ENCODE results near the gene OTOA.
"Not testable (repeated sequence)": the region's sequence is repeated elsewhere in the genome, so short reads cannot be mapped to it uniquely, and the experiment has no call there.

The OTOA gene

DNA sequence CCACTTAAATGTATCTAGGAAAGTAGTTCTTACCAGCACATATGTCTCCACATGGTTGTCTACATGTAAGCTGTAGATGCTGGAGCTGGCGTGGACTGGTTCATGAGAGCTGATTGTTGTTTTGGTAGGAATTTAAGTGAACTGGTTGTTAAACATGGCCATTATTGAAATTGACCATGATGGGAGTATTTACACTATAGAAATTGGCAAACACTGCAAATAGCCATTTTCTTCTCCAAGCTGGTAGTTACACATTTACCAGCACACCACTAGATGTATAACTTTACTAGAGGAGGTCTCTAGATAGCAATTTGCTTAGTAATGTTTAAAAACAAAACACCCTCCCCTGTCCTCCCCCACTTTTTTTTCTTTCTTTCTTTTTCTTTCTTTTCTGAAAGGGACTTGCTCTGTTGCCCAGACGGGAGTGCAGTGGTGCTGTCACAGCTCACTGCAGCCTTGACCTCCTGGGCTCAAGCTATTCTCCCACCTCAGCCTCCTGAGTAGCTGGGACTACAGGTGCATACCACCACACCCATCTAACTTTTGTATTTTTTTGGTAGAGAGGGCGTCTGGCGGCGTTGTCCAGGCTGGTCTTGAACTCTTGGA, 35.5 kb upstream of the OTOA start:
- H3K27ac ChIP-seq (ENCODE audit: low read depth, low read length) = no peak overlapping the region
- H3K36me3 ChIP-seq (ENCODE audit: control insufficient read depth in 5 of 5, insufficient read depth in 5 of 5, low read length in 5 of 5) = peaks cover 7 to 22% (median 9%) of the 10 kb centered on the region in 5 donors
- no peak overlapping the region for H3K4me3 ChIP-seq (ENCODE audit: low read depth in 1 of 5, low read length in 5 of 5)
- no peak overlapping the region for H3K9ac ChIP-seq (ENCODE audit: low read length in 5 of 5)
- peaks cover 0 to 17% (median 14%) of the 10 kb centered on the region in 5 donors for H3K4me1 ChIP-seq (ENCODE audit: control insufficient read depth in 5 of 5, insufficient read depth in 5 of 5, low read length in 5 of 5)
- no peaks in the 10 kb centered on the region for H3K27me3 ChIP-seq (ENCODE audit: control insufficient read depth in 5 of 5, insufficient read depth in 4 of 5, low read length in 5 of 5)
- H3K9me3 ChIP-seq (ENCODE audit: control insufficient read depth in 5 of 5, low read length in 5 of 5) = no peaks in the 10 kb centered on the region

DNA sequence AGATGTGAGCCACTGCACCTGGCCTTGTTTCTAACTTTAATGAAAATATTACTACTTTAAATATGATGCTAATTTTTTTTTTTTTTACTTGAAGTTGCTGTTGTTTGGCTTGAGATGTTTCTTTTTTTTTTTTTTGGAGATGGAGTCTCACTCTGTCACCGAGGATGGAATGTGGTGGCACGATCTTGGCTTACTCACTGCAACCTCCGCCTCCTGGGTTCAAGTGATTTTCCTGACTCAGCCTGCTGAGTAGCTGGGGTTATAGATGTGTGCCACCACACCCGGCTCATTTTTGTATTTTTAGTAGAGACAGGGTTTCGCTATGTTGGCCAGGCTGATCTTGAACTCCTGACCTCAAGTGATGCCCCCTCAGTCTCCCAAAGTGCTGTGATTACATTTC, 35.0 kb upstream of the OTOA start:
- H3K9me3 ChIP-seq (ENCODE audit: control insufficient read depth in 5 of 5, low read length in 5 of 5) = no peaks in the 10 kb centered on the region
- peaks cover 0 to 17% (median 14%) of the 10 kb centered on the region in 5 donors for H3K4me1 ChIP-seq (ENCODE audit: control insufficient read depth in 5 of 5, insufficient read depth in 5 of 5, low read length in 5 of 5)
- no peak overlapping the region for H3K4me3 ChIP-seq (ENCODE audit: low read depth in 1 of 5, low read length in 5 of 5)
- H3K27me3 ChIP-seq (ENCODE audit: control insufficient read depth in 5 of 5, insufficient read depth in 4 of 5, low read length in 5 of 5) = no peaks in the 10 kb centered on the region
- no peak overlapping the region for H3K27ac ChIP-seq (ENCODE audit: low read depth, low read length)
- peaks cover 7 to 22% (median 9%) of the 10 kb centered on the region in 5 donors for H3K36me3 ChIP-seq (ENCODE audit: control insufficient read depth in 5 of 5, insufficient read depth in 5 of 5, low read length in 5 of 5)
- no peak overlapping the region for H3K9ac ChIP-seq (ENCODE audit: low read length in 5 of 5)

- Histone ChIP-seq H3K4me1 (ENCODE audit: control insufficient read depth in 5 of 5, insufficient read depth in 5 of 5, low read length in 5 of 5) (peaks cover 0 to 17% (median 14%) of the 10 kb centered on the region in 5 donors), H3K36me3 (ENCODE audit: control insufficient read depth in 5 of 5, insufficient read depth in 5 of 5, low read length in 5 of 5) (peaks cover 4 to 27% (median 12%) of the 10 kb centered on the region in 5 donors)
- not testable (repeated sequence) for H3K27me3 ChIP-seq (ENCODE audit: control insufficient read depth in 5 of 5, insufficient read depth in 4 of 5, low read length in 5 of 5); H3K9me3 ChIP-seq (ENCODE audit: control insufficient read depth in 5 of 5, low read length in 5 of 5); H3K27ac ChIP-seq (ENCODE audit: low read depth, low read length); H3K9ac ChIP-seq (ENCODE audit: low read length in 5 of 5); H3K4me3 ChIP-seq (ENCODE audit: low read depth in 1 of 5, low read length in 5 of 5)
Observed at GRCh38 chr16:21629616-21630539, 33.9 kb upstream of the OTOA start.

GRCh38 chr16:21630866-21631265, 32.9 kb upstream of the OTOA start:
- not testable (repeated sequence) for H3K27me3 ChIP-seq (ENCODE audit: control insufficient read depth in 5 of 5, insufficient read depth in 4 of 5, low read length in 5 of 5); H3K9ac ChIP-seq (ENCODE audit: low read length in 5 of 5); H3K9me3 ChIP-seq (ENCODE audit: control insufficient read depth in 5 of 5, low read length in 5 of 5); H3K4me3 ChIP-seq (ENCODE audit: low read depth in 1 of 5, low read length in 5 of 5); H3K27ac ChIP-seq (ENCODE audit: low read depth, low read length)
- Histone ChIP-seq H3K36me3 (ENCODE audit: control insufficient read depth in 5 of 5, insufficient read depth in 5 of 5, low read length in 5 of 5) (peaks cover 0 to 22% (median 7%) of the 10 kb centered on the region in 5 donors), H3K4me1 (ENCODE audit: control insufficient read depth in 5 of 5, insufficient read depth in 5 of 5, low read length in 5 of 5) (peaks cover 0 to 17% (median 14%) of the 10 kb centered on the region in 5 donors)

GRCh38 chr16:21631376-21631775, 32.4 kb upstream of the OTOA start:
- peaks cover 0 to 22% (median 7%) of the 10 kb centered on the region in 5 donors for H3K36me3 ChIP-seq (ENCODE audit: control insufficient read depth in 5 of 5, insufficient read depth in 5 of 5, low read length in 5 of 5)
- H3K4me1 ChIP-seq (ENCODE audit: control insufficient read depth in 5 of 5, insufficient read depth in 5 of 5, low read length in 5 of 5) = peaks cover 0 to 16% (median 13%) of the 10 kb centered on the region in 5 donors
- H3K27me3 ChIP-seq (ENCODE audit: control insufficient read depth in 5 of 5, insufficient read depth in 4 of 5, low read length in 5 of 5); H3K27ac ChIP-seq (ENCODE audit: low read depth, low read length); H3K9me3 ChIP-seq (ENCODE audit: control insufficient read depth in 5 of 5, low read length in 5 of 5); H3K9ac ChIP-seq (ENCODE audit: low read length in 5 of 5); H3K4me3 ChIP-seq (ENCODE audit: low read depth in 1 of 5, low read length in 5 of 5): not testable (repeated sequence)

GRCh38 chr16:21631951-21632575, 31.7 kb upstream of the OTOA start:
- not testable (repeated sequence) for H3K9ac ChIP-seq (ENCODE audit: low read length in 5 of 5); H3K27me3 ChIP-seq (ENCODE audit: control insufficient read depth in 5 of 5, insufficient read depth in 4 of 5, low read length in 5 of 5); H3K9me3 ChIP-seq (ENCODE audit: control insufficient read depth in 5 of 5, low read length in 5 of 5); H3K27ac ChIP-seq (ENCODE audit: low read depth, low read length); H3K4me1 ChIP-seq (ENCODE audit: control insufficient read depth in 5 of 5, insufficient read depth in 5 of 5, low read length in 5 of 5); H3K4me3 ChIP-seq (ENCODE audit: low read depth in 1 of 5, low read length in 5 of 5)
- H3K36me3 ChIP-seq (ENCODE audit: control insufficient read depth in 5 of 5, insufficient read depth in 5 of 5, low read length in 5 of 5) = peaks cover 0 to 20% (median 7%) of the 10 kb centered on the region in 5 donors

- Histone ChIP-seq H3K36me3 (ENCODE audit: control insufficient read depth in 5 of 5, insufficient read depth in 5 of 5, low read length in 5 of 5) (peaks cover 0 to 20% (median 3%) of the 10 kb centered on the region in 5 donors), H3K27me3 (ENCODE audit: control insufficient read depth in 5 of 5, insufficient read depth in 4 of 5, low read length in 5 of 5) (no peaks in the 10 kb centered on the region), H3K9ac (ENCODE audit: low read length in 5 of 5) (no peak overlapping the region), H3K4me1 (ENCODE audit: control insufficient read depth in 5 of 5, insufficient read depth in 5 of 5, low read length in 5 of 5) (peaks cover 0 to 7% (median 7%) of the 10 kb centered on the region in 5 donors), H3K4me3 (ENCODE audit: low read depth in 1 of 5, low read length in 5 of 5) (no peak overlapping the region), H3K9me3 (ENCODE audit: control insufficient read depth in 5 of 5, low read length in 5 of 5) (no peaks in the 10 kb centered on the region), H3K27ac (ENCODE audit: low read depth, low read length) (no peak overlapping the region)
Observed at GRCh38 chr16:21634216-21634615, 29.6 kb upstream of the OTOA start.

DNA sequence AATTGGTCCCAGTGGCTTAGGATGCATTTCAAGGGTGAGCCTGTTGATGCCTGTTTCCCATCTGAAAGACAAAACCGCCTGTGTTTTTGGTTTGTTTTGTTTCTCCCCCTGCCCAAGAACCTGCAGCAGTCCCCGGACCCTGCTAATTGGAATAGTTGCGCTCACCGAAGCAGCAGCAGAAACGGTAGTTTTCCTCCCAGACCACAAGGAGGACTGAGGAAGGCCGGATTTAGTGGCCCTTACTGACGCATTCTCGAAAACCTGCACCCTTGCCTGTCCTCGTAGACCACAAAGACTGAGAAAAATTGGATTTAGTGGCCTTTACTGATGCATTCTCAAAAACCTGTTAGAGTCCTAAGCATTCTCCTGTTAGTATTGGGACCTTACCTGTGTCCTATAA, 28.1 kb upstream of the OTOA start:
- H3K9me3 ChIP-seq (ENCODE audit: control insufficient read depth in 5 of 5, low read length in 5 of 5); H3K4me1 ChIP-seq (ENCODE audit: control insufficient read depth in 5 of 5, insufficient read depth in 5 of 5, low read length in 5 of 5); H3K36me3 ChIP-seq (ENCODE audit: control insufficient read depth in 5 of 5, insufficient read depth in 5 of 5, low read length in 5 of 5); H3K4me3 ChIP-seq (ENCODE audit: low read depth in 1 of 5, low read length in 5 of 5); H3K9ac ChIP-seq (ENCODE audit: low read length in 5 of 5); H3K27me3 ChIP-seq (ENCODE audit: control insufficient read depth in 5 of 5, insufficient read depth in 4 of 5, low read length in 5 of 5); H3K27ac ChIP-seq (ENCODE audit: low read depth, low read length): not testable (repeated sequence)

- no peak overlapping the region for H3K4me3 ChIP-seq (ENCODE audit: low read depth in 1 of 5, low read length in 5 of 5)
- no peak overlapping the region for H3K27ac ChIP-seq (ENCODE audit: low read depth, low read length)
- H3K9me3 ChIP-seq (ENCODE audit: control insufficient read depth in 5 of 5, low read length in 5 of 5) = no peaks in the 10 kb centered on the region
- no peak overlapping the region for H3K9ac ChIP-seq (ENCODE audit: low read length in 5 of 5)
- H3K27me3 ChIP-seq (ENCODE audit: control insufficient read depth in 5 of 5, insufficient read depth in 4 of 5, low read length in 5 of 5) = no peaks in the 10 kb centered on the region
- H3K4me1 ChIP-seq (ENCODE audit: control insufficient read depth in 5 of 5, insufficient read depth in 5 of 5, low read length in 5 of 5) = peaks cover 0 to 4% (median under 1%) of the 10 kb centered on the region in 5 donors
- peaks cover 0 to 10% (median 3%) of the 10 kb centered on the region in 5 donors for H3K36me3 ChIP-seq (ENCODE audit: control insufficient read depth in 5 of 5, insufficient read depth in 5 of 5, low read length in 5 of 5)
Observed at GRCh38 chr16:21637032-21637968, 26.5 kb upstream of the OTOA start.

Data from subcutaneous abdominal adipose tissue (tissue), 5 donors.